B cell (primary cell): ENCODE results near the gene CHST8. TPM values are rescaled to one million over a fixed set of nuclear protein-coding genes. Genes with fewer than 3 reads are reported as not detected.

Experiments used
- ATAC-seq: fragments of 200-7000 bp; cut with Tn5 transposase; one replicate; pipeline ENCODE4 v1.10.0; 2021; ENCODE audit warnings: low read depth, mild to moderate bottlenecking, moderate number of reproducible peaks, moderate library complexity
- CTCF ChIA-PET: fragments of 350-600 bp; sonication (Branson Sonifier 250); formaldehyde crosslinking; loops from one replicate; lab custom pipeline; 2021; ENCODE audit warnings: antibody characterized with exemption, inconsistent platforms; lab: Charles Lee
- POLR2A ChIA-PET: fragments of 350-600 bp; sonication (Branson Sonifier 250); formaldehyde crosslinking; loops from one replicate; lab custom pipeline; 2021; ENCODE audit warnings: antibody characterized with exemption; lab: Charles Lee
- DNase-seq: peaks from one replicate; pipeline ENCODE4 v3.0.0; 2013
- H2AFZ ChIP-seq: 2 replicates; pipeline ENCODE4 v1.6.1; 2012; ENCODE audit warnings: mild to moderate bottlenecking, low read depth, low read length; ENCODE audit not compliant: insufficient read depth, poor library complexity, severe bottlenecking
- H3K27ac ChIP-seq, 2 donors: 1 replicate in 1 of 2; 2 replicates in 1 of 2; pipeline ENCODE4 v1.5.1; 2012 to 2013; ENCODE audit warnings: low read length in 2 of 2, mild to moderate bottlenecking in 2 of 2, moderate library complexity in 1 of 2
- H3K27me3 ChIP-seq, 4 experiments: fragments of 200-600 bp in 1 of 4; sonication (generic) in 1 of 4; replicated peaks in 1 of 4; 1 replicate in 2 of 4; 2 replicates in 2 of 4; pipeline versions ENCODE4 v1.6.1 to v1.7.0; 2013 to 2016; ENCODE audit warnings: low read length in 3 of 4, mild to moderate bottlenecking in 2 of 4, mixed read lengths in 1 of 4, moderate library complexity in 1 of 4; ENCODE audit not compliant: insufficient read depth in 4 of 4, control insufficient read depth in 3 of 4; ENCODE audit errors: control extremely low read depth in 1 of 4
- H3K36me3 ChIP-seq, 2 experiments: replicated peaks in 1 of 2; 1 replicate in 1 of 2; 2 replicates in 1 of 2; pipeline versions ENCODE4 v1.6.1 to v1.7.1; 2013; ENCODE audit warnings: low read length in 1 of 2; ENCODE audit not compliant: insufficient read depth in 2 of 2, control insufficient read depth in 1 of 2; ENCODE audit errors: control extremely low read depth in 1 of 2, extremely low read depth in 1 of 2
- H3K4me1 ChIP-seq, 2 donors: fragments of 200-600 bp in 1 of 2; sonication (generic) in 1 of 2; 1 replicate in 1 of 2; 2 replicates in 1 of 2; pipeline versions ENCODE4 v1.5.1 to v1.6.1; 2013 to 2017; ENCODE audit warnings: low read length in 2 of 2; ENCODE audit not compliant: control insufficient read depth in 2 of 2, insufficient read depth in 2 of 2
- H3K4me2 ChIP-seq: replicated peaks from 2 replicates; pipeline ENCODE3; 2012; ENCODE audit warnings: mild to moderate bottlenecking, low read depth, low read length; ENCODE audit not compliant: poor library complexity, severe bottlenecking
- H3K4me3 ChIP-seq, 5 experiments: fragments of 200-600 bp in 1 of 5; sonication (generic) in 1 of 5; 1 replicate in 3 of 5; 2 replicates in 2 of 5; pipeline versions ENCODE4 v1.5.1 to v1.7.0; 2011 to 2016; ENCODE audit warnings: low read length in 4 of 5, mild to moderate bottlenecking in 4 of 5, low read depth in 2 of 5, control low read depth in 1 of 5, moderate library complexity in 1 of 5; ENCODE audit not compliant: insufficient read depth in 1 of 5; ENCODE audit errors: control extremely low read depth in 1 of 5, extremely low read depth in 1 of 5
- H3K79me2 ChIP-seq: fragments of 200-600 bp; sonication (generic); one replicate; pipeline ENCODE4 v1.6.0; 2016; ENCODE audit warnings: low read length; ENCODE audit not compliant: control insufficient read depth, insufficient read depth
- H3K9ac ChIP-seq: fragments of 200-600 bp; sonication (generic); 2 replicates; pipeline ENCODE4 v1.6.1; 2017; ENCODE audit warnings: mild to moderate bottlenecking, low read length, moderate library complexity
- H3K9me3 ChIP-seq, 3 donors: one replicate each; pipeline versions ENCODE4 v1.6.1 to v1.7.1; 2013; ENCODE audit warnings: low read length in 2 of 3; ENCODE audit not compliant: control insufficient read depth in 2 of 3, insufficient read depth in 1 of 3; ENCODE audit errors: control extremely low read depth in 1 of 3
- H4K20me1 ChIP-seq: 2 replicates; pipeline ENCODE4 v1.6.0; 2012; ENCODE audit warnings: mild to moderate bottlenecking, low read length; ENCODE audit not compliant: insufficient read depth, control insufficient read depth, poor library complexity, severe bottlenecking
- H3K27ac Mint-ChIP-seq: one replicate; pipeline ENCODE4 v1.8.0; 2021; ENCODE audit warnings: mixed read lengths
- H3K27me3 Mint-ChIP-seq: one replicate; pipeline ENCODE4 v1.8.0; 2021; ENCODE audit warnings: mixed read lengths
- H3K4me1 Mint-ChIP-seq: one replicate; pipeline ENCODE4 v1.8.0; 2021; ENCODE audit warnings: mixed read lengths
- H3K4me3 Mint-ChIP-seq: one replicate; pipeline ENCODE4 v1.8.0; 2021; ENCODE audit warnings: mixed read lengths
- H3K9me3 Mint-ChIP-seq: one replicate; pipeline ENCODE4 v1.8.0; 2022; ENCODE audit warnings: mixed read lengths; ENCODE audit not compliant: insufficient read depth
- EZH2 ChIP-seq: IDR thresholded peaks from 2 replicates; pipeline ENCODE4 v1.6.1; 2012; ENCODE audit warnings: borderline replicate concordance, low read depth, mild to moderate bottlenecking, moderate library complexity, low read length; ENCODE audit not compliant: insufficient read depth, poor library complexity, severe bottlenecking
- WGBS: methylation state at CpG from one replicate; pipeline ENCODE4 v1.1.5; 2013; ENCODE audit warnings: missing lambda C conversion rate; ENCODE audit not compliant: insufficient coverage; 5-methylcytosine and 5-hydroxymethylcytosine counted together
- intact Hi-C: fragments of 100-400 bp; cut with micrococcal nuclease; formaldehyde crosslinking; loops from one replicate; pipeline ENCODE4 v1.10.0; 2022
- polyA plus RNA-seq: library from polyadenylated mRNA; depleted of rRNA; stranded (reverse); fragments of >200 nt; gene quantifications from 2 replicates; pipeline ENCODE4 v1.2.3, GENCODE V29; 2012
- total RNA-seq, 2 donors: library from RNA; stranded (reverse); fragments of 120-200 nt in 1 of 2; gene quantifications; 1 replicate in 1 of 2; 2 replicates in 1 of 2; pipeline versions ENCODE4 v1.2.3 to v1.2.4, GENCODE V29; 2013 to 2022
- TF ChIP-seq, protein P1 (sequence below): fragments of 200-600 bp; IDR thresholded peaks from one replicate; pipeline ENCODE4 v1.8.0; 2022; ENCODE audit warnings: antibody characterized with exemption, mild to moderate bottlenecking

CHST8 gene
- total and polyA plus RNA-seq, 2 donors (not counting 1 experiment from before 2014, with no cell fraction given): not detected

DNA sequence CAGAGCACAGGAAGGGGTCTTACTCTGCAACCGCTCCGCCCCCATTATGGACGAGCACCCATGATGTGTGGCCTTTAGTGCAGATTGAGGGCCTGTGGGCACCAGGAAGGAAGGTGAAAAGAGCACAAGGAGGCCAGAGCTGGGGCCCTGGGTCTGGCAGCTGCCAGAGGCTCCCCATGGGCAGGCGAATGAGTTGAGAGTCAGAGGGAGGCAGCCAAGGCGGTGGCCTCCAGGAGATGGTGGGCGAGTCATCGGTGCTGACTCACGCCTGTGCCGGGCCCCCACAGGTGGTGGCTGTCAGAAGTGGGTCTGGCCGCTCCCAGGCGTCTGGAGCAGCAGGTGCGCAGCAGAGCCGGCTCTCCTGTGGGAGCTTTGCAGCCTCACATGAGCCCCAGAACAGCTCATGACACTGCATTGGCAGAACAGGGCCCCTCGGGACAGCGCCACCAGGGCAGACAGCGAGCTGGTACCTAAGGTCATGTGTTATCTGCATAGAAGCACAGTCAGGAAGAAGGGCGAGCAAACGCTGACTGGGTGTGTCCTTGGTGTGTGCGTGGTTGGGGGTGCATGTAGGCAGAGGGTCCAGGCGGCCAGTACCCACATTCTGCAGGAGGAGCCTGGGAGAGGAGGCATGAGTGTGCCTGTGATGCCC is 68.8 kb downstream of the CHST8 start:
- Histone ChIP-seq H2AFZ (no peak overlapping the region), H3K79me2 (no peaks in the 10 kb centered on the region), H3K4me2 (no peak overlapping the region), H4K20me1 (no peaks in the 10 kb centered on the region), H3K9ac (no peak overlapping the region), H3K4me3 (no peak overlapping the region), H3K36me3 (no peaks in the 10 kb centered on the region), H3K4me1 (no peaks in the 10 kb centered on the region), H3K9me3 (no peaks in the 10 kb centered on the region), H3K27ac (no peak overlapping the region), H3K27me3 (peaks cover 0 to 4% (median 0%) of the 10 kb centered on the region in 4 experiments)
- Mint-ChIP-seq H3K9me3 (no peaks in the 10 kb centered on the region), H3K27me3 (peaks cover 4% of the 10 kb centered on the region), H3K4me3 (no peak overlapping the region), H3K27ac (no peak overlapping the region), H3K4me1 (no peaks in the 10 kb centered on the region)
- CTCF ChIA-PET: no interaction called here
- ATAC-seq (no peak), DNase-seq (no peak)
- WGBS: 80% methylated on average over 20 of the region's 20 CpGs
- POLR2A ChIA-PET: no interaction called here
- intact Hi-C loops: no loop called here
- TF ChIP-seq, protein P1, sequence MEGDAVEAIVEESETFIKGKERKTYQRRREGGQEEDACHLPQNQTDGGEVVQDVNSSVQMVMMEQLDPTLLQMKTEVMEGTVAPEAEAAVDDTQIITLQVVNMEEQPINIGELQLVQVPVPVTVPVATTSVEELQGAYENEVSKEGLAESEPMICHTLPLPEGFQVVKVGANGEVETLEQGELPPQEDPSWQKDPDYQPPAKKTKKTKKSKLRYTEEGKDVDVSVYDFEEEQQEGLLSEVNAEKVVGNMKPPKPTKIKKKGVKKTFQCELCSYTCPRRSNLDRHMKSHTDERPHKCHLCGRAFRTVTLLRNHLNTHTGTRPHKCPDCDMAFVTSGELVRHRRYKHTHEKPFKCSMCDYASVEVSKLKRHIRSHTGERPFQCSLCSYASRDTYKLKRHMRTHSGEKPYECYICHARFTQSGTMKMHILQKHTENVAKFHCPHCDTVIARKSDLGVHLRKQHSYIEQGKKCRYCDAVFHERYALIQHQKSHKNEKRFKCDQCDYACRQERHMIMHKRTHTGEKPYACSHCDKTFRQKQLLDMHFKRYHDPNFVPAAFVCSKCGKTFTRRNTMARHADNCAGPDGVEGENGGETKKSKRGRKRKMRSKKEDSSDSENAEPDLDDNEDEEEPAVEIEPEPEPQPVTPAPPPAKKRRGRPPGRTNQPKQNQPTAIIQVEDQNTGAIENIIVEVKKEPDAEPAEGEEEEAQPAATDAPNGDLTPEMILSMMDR: no peak
- TF ChIP-seq EZH2: no peak

DNA sequence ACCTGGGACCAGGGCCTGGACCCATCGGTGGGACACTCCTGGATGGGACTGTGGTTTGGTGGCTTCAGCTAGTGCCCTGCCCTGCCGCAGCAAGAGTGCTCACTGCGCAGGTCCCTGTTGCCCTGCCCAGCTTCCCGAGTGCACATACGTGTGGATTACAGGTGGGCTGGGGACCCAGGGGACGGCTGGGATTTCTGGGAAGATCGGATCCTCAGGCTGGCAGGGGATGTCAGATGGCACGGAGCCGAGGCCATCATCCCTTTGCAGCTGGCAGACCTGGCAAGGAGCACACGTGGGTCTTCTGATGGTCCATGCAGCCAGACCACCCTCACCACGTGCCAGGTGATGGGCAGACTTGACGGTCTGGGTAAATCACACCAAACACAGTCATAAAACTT is 69.3 kb downstream of the CHST8 start:
- TF ChIP-seq, protein P1: no peak
- no peak for TF ChIP-seq EZH2
- CTCF ChIA-PET: no interaction called here

More for the DNA sequence above, 69.3 kb downstream of the CHST8 start:
- Histone ChIP-seq H3K9ac (no peak overlapping the region), H3K4me1 (no peaks in the 10 kb centered on the region), H3K4me2 (no peak overlapping the region), H3K79me2 (no peaks in the 10 kb centered on the region), H2AFZ (no peak overlapping the region), H4K20me1 (no peaks in the 10 kb centered on the region), H3K9me3 (peaks cover 0 to 3% (median 0%) of the 10 kb centered on the region in 3 donors), H3K27ac (no peak overlapping the region), H3K4me3 (no peak overlapping the region), H3K27me3 (no peaks in the 10 kb centered on the region), H3K36me3 (no peaks in the 10 kb centered on the region)
- ATAC-seq (no peak), DNase-seq (no peak)
- POLR2A ChIA-PET: no interaction called here
- WGBS: 84% methylated on average over 11 of the region's 12 CpGs
- H3K27me3 Mint-ChIP-seq: peaks cover 4% of the 10 kb centered on the region
- H3K4me3 Mint-ChIP-seq: no peak overlapping the region
- no peaks in the 10 kb centered on the region for H3K4me1 Mint-ChIP-seq
- intact Hi-C loops: no loop called here
- no peak overlapping the region for H3K27ac Mint-ChIP-seq
- H3K9me3 Mint-ChIP-seq: no peaks in the 10 kb centered on the region
